ENCODE results near the gene ARPC1A. TPM values are rescaled to one million over a fixed set of nuclear protein-coding genes. Genes with fewer than 3 reads are reported as not detected.
A peak's percentile ranks its signal among the peaks of the same experiment; 100 is the strongest.

Gene ARPC1A
- total RNA-seq, 1 experiment from 2014 or later = 253 TPM

DNA sequence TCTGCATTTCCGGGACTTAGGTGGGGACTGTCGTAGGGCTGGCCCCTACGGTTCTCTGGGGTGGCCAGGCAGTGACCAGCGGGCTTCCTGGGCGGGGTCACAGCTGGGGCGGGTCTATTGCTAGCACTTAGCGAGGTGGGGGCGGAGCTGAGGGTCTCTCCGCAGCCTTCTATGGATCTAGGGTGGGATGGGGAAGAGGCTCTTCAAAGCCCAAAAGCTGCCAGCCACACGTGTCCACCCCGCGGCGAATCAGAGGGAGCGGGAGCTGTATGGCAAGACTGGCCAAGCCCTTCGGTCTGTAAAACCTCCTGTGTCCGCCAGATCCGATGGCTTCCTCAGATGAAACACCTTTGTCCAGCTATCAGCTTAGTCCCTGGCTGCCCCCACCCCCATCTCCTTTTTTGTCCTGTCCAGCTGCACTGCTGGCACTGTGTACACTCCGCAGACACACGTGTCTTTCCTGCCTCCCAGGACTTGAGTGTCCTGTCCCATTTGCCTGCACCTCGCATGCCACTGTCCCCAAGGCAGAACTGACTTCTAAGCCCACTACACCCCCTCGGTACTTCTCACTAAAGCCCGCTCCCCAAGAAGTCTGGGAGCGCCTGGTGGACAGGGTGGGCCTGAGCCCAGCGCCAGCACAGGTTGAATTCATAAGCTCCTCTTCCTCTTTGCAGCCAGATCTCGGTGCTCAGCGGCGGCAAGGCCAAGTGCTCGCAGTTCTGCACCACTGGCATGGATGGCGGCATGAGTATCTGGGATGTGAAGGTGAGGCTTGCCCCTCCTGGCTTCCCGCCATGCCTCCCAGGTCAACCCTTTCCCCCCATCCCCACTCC lies 67.9 kb downstream of the ARPC1A start:
- H3K9me3 ChIP-seq (ENCODE audit: control insufficient read depth, insufficient read depth, low read depth, low read length) = no peaks in the 10 kb centered on the region
- in situ Hi-C loops (cut with HindIII; ENCODE audit: low pct_unique_long_range_greater_than_20kb, low sequenced_read_pairs) (no loop called here), intact Hi-C loops (cut with micrococcal nuclease; ENCODE audit: unreplicated experiment) (no loop called here)
- H3K27ac ChIP-seq (ENCODE audit: low read length) = peak overlapping the region; percentile 53
- H3K4me3 ChIP-seq (ENCODE audit: low read depth in 2 of 2, low read length in 2 of 2) = peak overlapping the region in 1 of 2 experiments; percentile 7; a peak in 1 of 4 replicates
- ChIA-PET CTCF (no interaction called here), POLR2A (interaction anchor here (0.6 to 0.9 kb wide), 4 partner anchors 9 to 626 kb away, joined by 4 to 17 read pairs (median 7); no protein-coding TSS in a partner anchor)
- H3K4me1 ChIP-seq (ENCODE audit: control insufficient read depth, insufficient read depth, low read length) = peaks cover 52% of the 10 kb centered on the region
- ATAC-seq (peak; percentile 32), DNase-seq (ENCODE audit: low read depth, low spot score) (no peak)
- H3K27me3 ChIP-seq (ENCODE audit: control insufficient read depth, insufficient read depth, low read length) = no peaks in the 10 kb centered on the region
- BruUV-seq (replicated peaks) = no TSS peak
- 0 out of 2 replicates have a peak, but pooled peaks cover 4% of the 10 kb centered on the region for H3K36me3 ChIP-seq (ENCODE audit: control insufficient read depth, insufficient read depth, low read length)
- TF ChIP-seq, protein P1, sequence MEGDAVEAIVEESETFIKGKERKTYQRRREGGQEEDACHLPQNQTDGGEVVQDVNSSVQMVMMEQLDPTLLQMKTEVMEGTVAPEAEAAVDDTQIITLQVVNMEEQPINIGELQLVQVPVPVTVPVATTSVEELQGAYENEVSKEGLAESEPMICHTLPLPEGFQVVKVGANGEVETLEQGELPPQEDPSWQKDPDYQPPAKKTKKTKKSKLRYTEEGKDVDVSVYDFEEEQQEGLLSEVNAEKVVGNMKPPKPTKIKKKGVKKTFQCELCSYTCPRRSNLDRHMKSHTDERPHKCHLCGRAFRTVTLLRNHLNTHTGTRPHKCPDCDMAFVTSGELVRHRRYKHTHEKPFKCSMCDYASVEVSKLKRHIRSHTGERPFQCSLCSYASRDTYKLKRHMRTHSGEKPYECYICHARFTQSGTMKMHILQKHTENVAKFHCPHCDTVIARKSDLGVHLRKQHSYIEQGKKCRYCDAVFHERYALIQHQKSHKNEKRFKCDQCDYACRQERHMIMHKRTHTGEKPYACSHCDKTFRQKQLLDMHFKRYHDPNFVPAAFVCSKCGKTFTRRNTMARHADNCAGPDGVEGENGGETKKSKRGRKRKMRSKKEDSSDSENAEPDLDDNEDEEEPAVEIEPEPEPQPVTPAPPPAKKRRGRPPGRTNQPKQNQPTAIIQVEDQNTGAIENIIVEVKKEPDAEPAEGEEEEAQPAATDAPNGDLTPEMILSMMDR (IDR thresholded peaks at IDR 0.05) = no peak
- TF ChIP-seq POLR2AphosphoS5 (IDR thresholded peaks at IDR 0.05; ENCODE audit: low read depth, low read length) = peak; percentile 55

DNA sequence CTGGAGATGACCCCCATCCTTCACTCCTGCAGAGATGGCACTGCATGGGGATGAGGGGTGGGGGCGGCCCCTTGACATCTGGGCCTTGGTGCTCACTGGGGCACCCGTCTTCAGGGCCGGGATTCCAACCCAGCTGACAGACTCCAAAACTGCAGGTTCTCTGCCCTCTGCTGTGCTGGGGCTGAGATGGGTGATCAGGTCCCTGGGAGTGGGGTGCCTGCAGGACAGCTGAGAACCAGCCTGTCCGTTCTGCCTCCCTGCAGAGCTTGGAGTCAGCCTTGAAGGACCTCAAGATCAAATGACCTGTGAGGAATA lies 68.4 kb downstream of the ARPC1A start:
- no peak overlapping the region for H3K4me3 ChIP-seq (ENCODE audit: low read depth in 2 of 2, low read length in 2 of 2)
- intact Hi-C loops (cut with micrococcal nuclease; ENCODE audit: unreplicated experiment) = no loop called here
- CTCF ChIA-PET = no interaction called here

More for the DNA sequence above, 68.4 kb downstream of the ARPC1A start:
- no peak for DNase-seq (ENCODE audit: low read depth, low spot score)
- Histone ChIP-seq H3K4me1 (ENCODE audit: control insufficient read depth, insufficient read depth, low read length) (peaks cover 58% of the 10 kb centered on the region), H3K9me3 (ENCODE audit: control insufficient read depth, insufficient read depth, low read depth, low read length) (no peaks in the 10 kb centered on the region), H3K27me3 (ENCODE audit: control insufficient read depth, insufficient read depth, low read length) (no peaks in the 10 kb centered on the region), H3K27ac (ENCODE audit: low read length) (no peak overlapping the region), H3K36me3 (ENCODE audit: control insufficient read depth, insufficient read depth, low read length) (0 out of 2 replicates have a peak, but pooled peaks cover 4% of the 10 kb centered on the region)
- in situ Hi-C loops (cut with HindIII; ENCODE audit: low pct_unique_long_range_greater_than_20kb, low sequenced_read_pairs) = no loop called here
- BruUV-seq (replicated peaks) = no TSS peak
- ATAC-seq = no peak
- TF ChIP-seq POLR2AphosphoS5 (IDR thresholded peaks at IDR 0.05; ENCODE audit: low read depth, low read length) = no peak
- TF ChIP-seq, protein P2, sequence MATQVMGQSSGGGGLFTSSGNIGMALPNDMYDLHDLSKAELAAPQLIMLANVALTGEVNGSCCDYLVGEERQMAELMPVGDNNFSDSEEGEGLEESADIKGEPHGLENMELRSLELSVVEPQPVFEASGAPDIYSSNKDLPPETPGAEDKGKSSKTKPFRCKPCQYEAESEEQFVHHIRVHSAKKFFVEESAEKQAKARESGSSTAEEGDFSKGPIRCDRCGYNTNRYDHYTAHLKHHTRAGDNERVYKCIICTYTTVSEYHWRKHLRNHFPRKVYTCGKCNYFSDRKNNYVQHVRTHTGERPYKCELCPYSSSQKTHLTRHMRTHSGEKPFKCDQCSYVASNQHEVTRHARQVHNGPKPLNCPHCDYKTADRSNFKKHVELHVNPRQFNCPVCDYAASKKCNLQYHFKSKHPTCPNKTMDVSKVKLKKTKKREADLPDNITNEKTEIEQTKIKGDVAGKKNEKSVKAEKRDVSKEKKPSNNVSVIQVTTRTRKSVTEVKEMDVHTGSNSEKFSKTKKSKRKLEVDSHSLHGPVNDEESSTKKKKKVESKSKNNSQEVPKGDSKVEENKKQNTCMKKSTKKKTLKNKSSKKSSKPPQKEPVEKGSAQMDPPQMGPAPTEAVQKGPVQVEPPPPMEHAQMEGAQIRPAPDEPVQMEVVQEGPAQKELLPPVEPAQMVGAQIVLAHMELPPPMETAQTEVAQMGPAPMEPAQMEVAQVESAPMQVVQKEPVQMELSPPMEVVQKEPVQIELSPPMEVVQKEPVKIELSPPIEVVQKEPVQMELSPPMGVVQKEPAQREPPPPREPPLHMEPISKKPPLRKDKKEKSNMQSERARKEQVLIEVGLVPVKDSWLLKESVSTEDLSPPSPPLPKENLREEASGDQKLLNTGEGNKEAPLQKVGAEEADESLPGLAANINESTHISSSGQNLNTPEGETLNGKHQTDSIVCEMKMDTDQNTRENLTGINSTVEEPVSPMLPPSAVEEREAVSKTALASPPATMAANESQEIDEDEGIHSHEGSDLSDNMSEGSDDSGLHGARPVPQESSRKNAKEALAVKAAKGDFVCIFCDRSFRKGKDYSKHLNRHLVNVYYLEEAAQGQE (IDR thresholded peaks at IDR 0.05; ENCODE audit: insufficient read depth in 1 of 2, low read depth in 2 of 2, low read length in 1 of 2) = no peak
- TF ChIP-seq TCF7L2 (IDR thresholded peaks at IDR 0.05; ENCODE audit: low read depth, low read length) = no peak
- TF ChIP-seq, protein P1 (IDR thresholded peaks at IDR 0.05) = no peak
- no peak for TF ChIP-seq SIN3A (IDR thresholded peaks at IDR 0.05; ENCODE audit: borderline replicate concordance, insufficient read depth, low read depth, low read length)
- POLR2A ChIA-PET = interaction anchor here (0.6 to 0.7 kb wide), 3 partner anchors 9 to 625 kb away, joined by 4 to 17 read pairs (median 8); no protein-coding TSS in a partner anchor
